HG03045 (cell line): ENCODE measurements around the gene ALDH1A2.
"Not testable (repeated sequence)": the region's sequence is repeated elsewhere in the genome, so short reads cannot be mapped to it uniquely, and the experiment has no call there.

ENCODE experiments used
- ATAC-seq: cut with Tn5 transposase; IDR thresholded peaks from one replicate; pipeline ENCODE4 v1.9.1; 2021; ENCODE audit warnings: mild to moderate bottlenecking, moderate library complexity; ENCODE audit not compliant: unreplicated experiment

ALDH1A2 gene

DNA sequence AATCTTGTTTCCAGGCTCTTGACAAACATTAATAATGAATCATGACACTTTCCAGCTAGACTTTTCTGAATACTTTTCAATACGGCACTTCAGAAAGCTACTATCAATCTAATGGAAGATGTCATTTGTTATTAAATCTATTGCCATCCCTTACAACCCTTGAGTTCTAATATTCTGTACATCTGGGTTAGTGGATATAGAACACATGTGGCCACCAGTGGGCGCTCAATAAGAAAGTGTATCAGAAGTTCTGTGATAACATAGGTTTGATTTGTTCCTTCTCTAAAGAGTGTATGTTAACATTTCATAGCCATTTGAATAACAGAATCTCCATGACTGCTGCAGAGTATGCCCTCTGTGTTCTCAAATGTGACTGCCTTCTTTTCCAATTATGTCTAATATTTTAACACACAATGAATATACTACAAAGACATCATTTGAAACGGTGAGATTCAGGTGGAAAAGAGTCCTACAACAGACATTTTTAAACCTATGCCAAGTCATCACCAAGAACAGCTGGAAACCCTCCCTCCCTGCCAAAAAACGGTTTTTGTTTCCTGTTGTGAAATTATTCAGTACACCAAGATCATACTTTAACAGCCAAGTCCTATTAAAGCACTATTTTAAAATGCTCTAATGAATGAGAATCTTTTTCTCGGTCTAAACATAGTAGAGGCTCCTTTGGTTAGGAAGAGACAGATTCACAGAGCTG, 22.2 kb downstream of the ALDH1A2 start:
- ATAC-seq, result no peak

DNA sequence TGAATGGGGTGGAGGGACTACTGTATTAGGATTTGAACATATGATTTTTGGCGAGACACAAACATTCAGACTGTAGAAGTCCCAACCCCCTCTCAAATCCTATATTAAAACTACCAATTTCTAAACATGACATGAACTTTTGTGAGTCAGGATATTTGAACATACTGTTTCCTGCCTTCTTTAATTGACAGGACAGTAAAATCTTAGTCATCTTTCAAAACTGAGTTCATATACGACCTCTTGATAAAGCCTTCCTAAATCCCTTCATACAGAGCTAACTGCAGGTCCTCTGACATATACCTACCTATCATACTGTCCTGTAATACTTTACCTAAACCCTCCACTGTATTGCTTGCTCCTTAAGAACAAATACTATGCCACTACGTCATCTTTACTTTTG, 23.5 kb downstream of the ALDH1A2 start:
- ATAC-seq, result no peak

- no peak for ATAC-seq
Observed at GRCh38 chr15:58040150-58040549, 25.4 kb downstream of the ALDH1A2 start.

GRCh38 chr15:58039079-58040035, 26.2 kb downstream of the ALDH1A2 start:
- no peak for ATAC-seq

GRCh38 chr15:58038426-58039078, 27.0 kb downstream of the ALDH1A2 start:
- ATAC-seq, result no peak

DNA sequence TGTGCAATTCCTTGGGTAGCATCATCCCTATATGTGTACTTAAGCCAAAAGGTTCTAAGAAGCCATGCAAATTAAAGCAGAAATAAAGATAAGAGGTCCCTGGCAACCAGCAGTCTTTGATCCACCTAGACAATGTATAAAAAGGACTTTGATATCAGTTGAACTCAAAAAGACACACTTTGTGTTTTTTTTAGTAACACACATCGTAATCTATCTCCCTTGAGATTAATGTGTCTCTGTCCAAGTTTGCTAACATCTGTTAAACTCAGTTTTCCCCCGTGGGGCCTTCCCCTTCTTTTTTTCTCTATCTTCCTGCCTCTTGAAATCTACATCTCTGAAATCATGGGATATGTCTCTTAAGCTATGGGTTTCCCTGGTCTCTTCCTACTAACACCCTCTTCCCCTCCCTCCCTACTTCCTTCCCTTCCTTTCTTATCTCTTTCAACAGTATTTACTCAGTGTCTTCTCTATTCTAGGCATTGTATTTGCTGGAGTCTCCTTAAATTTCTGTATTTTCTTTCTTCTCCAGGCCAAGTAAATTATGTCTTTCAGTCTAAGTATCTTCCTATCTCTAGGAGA, 27.7 kb downstream of the ALDH1A2 start:
- no peak for ATAC-seq

DNA sequence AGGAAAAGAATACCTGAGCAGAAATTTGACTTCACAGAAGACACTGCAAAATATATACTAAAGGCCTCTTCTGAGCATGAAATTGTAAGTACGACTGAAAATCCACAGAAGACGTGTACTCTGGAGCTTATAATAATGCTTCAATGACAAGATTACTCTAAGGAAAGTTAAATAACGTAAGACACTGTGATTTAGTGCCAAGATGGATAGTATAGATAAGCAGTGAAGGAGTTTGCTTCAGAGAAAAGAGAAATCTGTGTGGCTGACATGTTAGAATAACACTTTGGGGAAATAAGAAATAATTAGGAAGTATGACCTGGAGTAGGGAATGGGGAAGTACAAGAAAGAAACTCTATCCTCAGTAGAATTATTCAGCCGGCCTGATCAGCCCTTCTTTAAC, 28.9 kb downstream of the ALDH1A2 start:
- no peak for ATAC-seq

GRCh38 chr15:58028392-58028791, 37.1 kb downstream of the ALDH1A2 start:
- not testable (repeated sequence) for ATAC-seq

GRCh38 chr15:58026552-58026951, 39.0 kb downstream of the ALDH1A2 start:
- ATAC-seq, result no peak

- ATAC-seq, result no peak
Observed at GRCh38 chr15:58026051-58026450, 39.5 kb downstream of the ALDH1A2 start.

DNA sequence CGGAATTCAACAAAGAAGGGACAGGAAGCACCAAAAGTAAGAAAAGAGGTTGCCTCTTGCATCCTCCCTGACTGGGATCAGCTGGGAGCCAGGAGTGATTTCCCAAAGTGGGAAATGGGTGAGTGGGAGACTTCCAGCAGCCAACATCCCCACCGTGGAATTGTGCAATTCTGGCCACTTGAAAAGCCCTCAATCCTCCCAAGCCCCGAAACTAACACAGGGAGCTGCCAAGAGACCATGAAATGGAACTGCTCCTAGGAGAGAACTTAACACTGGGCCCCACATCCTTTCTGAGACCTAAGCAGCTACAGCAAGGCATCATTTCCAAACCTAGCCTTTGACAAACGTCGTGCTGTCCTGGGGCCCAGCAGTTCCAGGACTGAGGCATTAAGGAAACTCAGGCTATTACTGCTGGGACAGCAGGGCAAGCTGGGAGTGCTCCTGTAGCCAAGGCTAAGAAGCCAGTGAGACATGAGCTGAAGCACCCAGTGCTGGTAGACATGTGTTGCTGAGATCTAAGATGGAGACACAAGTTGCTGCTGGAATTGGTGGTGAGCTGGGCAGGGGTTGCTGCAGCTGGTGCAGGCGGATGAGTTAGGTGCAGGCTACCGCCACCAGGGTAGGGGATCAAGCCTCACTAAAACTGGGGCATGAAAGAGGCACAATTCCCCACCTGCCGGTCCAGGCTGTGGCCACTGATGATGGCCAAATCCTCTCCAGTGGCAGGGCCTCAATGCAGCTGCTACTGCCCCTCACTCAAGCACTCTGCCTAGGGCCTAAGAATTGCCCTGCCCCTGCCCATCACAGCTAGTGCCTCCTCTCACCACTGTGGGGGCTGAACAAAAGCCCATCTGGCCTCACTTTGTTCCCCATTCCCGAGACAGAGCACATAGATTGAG, 43.9 kb downstream of the ALDH1A2 start:
- no peak for ATAC-seq

GRCh38 chr15:58019503-58020376, 45.8 kb downstream of the ALDH1A2 start:
- no peak for ATAC-seq

- no peak for ATAC-seq
Observed at GRCh38 chr15:58017869-58018268, 47.6 kb downstream of the ALDH1A2 start.

- ATAC-seq, result no peak
Observed at GRCh38 chr15:58016581-58017175, 48.8 kb downstream of the ALDH1A2 start.

- no peak for ATAC-seq
Observed at GRCh38 chr15:58015565-58015964, 49.9 kb downstream of the ALDH1A2 start.

- no peak for ATAC-seq
Observed at GRCh38 chr15:58014470-58014869, 51.0 kb downstream of the ALDH1A2 start.

DNA sequence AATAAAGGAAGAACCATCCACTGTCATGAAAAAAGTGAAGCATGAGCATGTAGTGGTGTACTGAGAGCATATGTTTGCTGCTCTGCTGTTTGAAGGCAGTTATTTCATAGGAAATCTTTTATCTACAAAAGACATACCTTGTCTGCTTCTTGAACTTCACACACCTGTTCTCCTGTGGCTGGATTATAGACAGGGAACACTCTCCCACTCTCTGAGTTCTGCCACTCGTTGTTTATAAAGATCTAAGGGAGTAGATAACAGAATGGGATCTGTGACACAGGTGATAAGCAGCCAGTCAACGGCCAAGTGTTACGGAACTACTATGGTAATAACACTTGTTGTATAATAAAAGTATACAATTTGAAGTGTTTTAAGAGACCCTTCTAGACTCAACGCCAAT, 51.5 kb downstream of the ALDH1A2 start:
- no peak for ATAC-seq

DNA sequence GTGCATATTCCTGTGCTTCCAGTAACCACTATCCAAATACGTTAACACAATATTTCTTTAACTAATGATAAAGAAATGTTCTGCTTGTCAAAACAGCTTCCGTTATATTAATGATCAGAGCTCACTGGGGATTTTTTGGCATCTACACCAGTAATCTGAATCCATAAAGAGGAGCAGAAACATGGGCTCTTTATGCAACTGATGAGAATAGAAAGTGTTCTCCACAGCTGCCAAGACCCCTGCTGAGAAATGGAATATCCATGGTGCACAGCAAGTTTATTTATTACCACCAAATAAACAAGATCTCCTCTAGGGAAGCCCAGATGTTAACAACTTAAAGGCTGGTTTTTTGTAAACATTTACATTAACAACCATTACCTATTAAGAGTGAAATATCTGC, 54.5 kb downstream of the ALDH1A2 start:
- no peak for ATAC-seq

DNA sequence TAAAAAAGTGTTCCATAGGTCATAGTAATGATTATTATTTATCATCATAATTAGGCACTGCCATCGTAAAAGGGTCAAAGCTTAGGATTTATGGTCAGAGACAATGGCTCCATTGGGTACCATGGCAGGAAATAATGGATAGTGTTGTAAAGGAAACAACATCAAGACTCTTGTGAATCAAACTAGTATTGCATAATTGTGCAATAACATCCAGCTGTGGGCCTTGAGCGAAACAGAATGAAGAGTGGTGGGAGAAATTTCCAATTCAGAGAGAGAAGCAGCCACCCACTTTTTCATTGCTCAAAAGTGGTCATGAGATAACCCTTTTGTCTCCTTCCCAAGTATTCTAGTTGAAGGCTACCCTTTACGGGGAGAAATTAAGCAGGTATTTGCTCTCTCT, 61.7 kb downstream of the ALDH1A2 start:
- no peak for ATAC-seq
